Astrocyte of the cerebellum (primary cell): ENCODE measurements around the gene VEGFB.

Source experiments
- DNase-seq: peaks from one replicate; pipeline ENCODE4 v3.0.0-alpha.2; 2011; ENCODE audit warnings: low read depth
- H3K4me3 ChIP-seq: 2 replicates; pipeline ENCODE4 v1.5.1; 2011; ENCODE audit warnings: mild to moderate bottlenecking, low read depth, low read length, moderate library complexity
- in situ Hi-C: cut with HindIII; loops from 2 replicates; pipeline ENCODE4 v1.10.0; 2017; ENCODE audit warnings: low sequenced_read_pairs
- TF ChIP-seq, protein P1 (sequence below): IDR thresholded peaks from 2 replicates; pipeline ENCODE4 v1.5.1; 2012; ENCODE audit warnings: low read length, low read depth, moderate library complexity, mild to moderate bottlenecking; ENCODE audit errors: missing control alignments

The VEGFB gene

GRCh38 chr11:64230171-64230984 is 4.0 kb upstream of the VEGFB start, which contains the start of gene DNAJC4:
DNAJC4 (plus strand) TSS chr11:64230548; CDS start chr11:64230855, 307 bp downstream.
- in situ Hi-C loops = no loop called here
- TF ChIP-seq, protein P1, sequence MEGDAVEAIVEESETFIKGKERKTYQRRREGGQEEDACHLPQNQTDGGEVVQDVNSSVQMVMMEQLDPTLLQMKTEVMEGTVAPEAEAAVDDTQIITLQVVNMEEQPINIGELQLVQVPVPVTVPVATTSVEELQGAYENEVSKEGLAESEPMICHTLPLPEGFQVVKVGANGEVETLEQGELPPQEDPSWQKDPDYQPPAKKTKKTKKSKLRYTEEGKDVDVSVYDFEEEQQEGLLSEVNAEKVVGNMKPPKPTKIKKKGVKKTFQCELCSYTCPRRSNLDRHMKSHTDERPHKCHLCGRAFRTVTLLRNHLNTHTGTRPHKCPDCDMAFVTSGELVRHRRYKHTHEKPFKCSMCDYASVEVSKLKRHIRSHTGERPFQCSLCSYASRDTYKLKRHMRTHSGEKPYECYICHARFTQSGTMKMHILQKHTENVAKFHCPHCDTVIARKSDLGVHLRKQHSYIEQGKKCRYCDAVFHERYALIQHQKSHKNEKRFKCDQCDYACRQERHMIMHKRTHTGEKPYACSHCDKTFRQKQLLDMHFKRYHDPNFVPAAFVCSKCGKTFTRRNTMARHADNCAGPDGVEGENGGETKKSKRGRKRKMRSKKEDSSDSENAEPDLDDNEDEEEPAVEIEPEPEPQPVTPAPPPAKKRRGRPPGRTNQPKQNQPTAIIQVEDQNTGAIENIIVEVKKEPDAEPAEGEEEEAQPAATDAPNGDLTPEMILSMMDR = no peak
- DNase-seq = peak; percentile 74
- H3K4me3 ChIP-seq = peak within 1 kb of the TSS; percentile 70

DNA sequence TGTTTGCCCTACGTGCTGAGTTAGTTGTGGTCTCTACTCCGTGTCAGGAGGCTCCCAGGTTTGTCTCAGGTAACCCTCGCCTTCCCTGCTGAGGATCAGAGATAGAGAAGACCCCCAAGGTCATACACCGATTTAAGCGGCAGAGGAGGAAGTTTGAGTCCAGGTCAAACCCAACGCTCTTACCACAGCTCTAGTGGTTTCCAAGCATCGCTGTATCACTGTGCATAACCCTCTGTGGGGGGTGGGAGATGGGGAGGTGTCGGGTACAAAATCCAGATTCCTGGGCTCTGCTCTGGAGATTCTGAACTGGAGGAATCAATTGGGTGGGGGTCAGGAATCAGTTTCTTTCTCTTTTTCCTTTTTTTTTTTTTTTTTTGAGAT is 3.4 kb upstream of the VEGFB start:
- TF ChIP-seq, protein P1 = no peak
- no peak for DNase-seq
- peak overlapping the region; percentile 70 for H3K4me3 ChIP-seq
- in situ Hi-C loops = no loop called here

GRCh38 chr11:64231546-64231945 is 2.8 kb upstream of the VEGFB start:
- no peak overlapping the region for H3K4me3 ChIP-seq
- TF ChIP-seq, protein P1 = no peak
- in situ Hi-C loops = no loop called here
- DNase-seq = no peak

- TF ChIP-seq, protein P1 = no peak
- in situ Hi-C loops = no loop called here
- no peak for DNase-seq
- no peak overlapping the region for H3K4me3 ChIP-seq
These were observed 2.0 kb upstream of the VEGFB start for GRCh38 chr11:64232182-64232966.

- in situ Hi-C loops = no loop called here
- TF ChIP-seq, protein P1 = no peak
- no peak for DNase-seq
- no peak overlapping the region for H3K4me3 ChIP-seq
These were observed 1.4 kb upstream of the VEGFB start for GRCh38 chr11:64232967-64233315.

DNA sequence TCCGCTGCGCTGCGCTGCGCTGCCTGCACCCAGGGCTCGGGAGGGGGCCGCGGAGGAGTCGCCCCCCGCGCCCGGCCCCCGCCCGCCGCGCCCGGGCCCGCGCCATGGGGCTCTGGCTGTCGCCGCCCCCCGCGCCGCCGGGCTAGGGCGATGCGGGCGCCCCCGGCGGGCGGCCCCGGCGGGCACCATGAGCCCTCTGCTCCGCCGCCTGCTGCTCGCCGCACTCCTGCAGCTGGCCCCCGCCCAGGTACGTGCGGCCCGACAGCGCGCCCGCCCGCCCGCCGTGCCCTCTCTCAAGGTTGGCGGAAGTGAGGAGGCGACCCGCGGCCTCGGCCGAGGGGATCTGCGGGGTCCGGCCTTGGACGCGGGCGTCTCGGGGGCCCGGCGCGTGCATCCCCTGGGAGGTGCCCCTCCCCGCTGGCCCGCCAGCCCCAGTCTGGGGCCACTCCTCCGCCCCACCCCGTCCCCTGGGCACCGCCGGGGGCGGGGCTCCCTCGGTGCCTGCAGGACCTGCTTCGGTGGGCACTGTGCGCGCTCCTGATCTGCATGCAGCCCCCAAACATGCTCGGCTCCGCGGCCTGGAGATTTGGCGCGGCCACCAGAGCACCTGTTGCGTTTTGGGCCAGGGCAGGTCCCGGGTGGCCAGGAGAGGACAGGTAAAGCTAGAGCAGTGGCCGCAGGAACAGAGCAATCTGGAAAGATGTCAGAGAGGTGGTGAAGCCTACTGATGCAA is 429 bp downstream of the VEGFB start:
- peak overlapping the region; percentile 61 for H3K4me3 ChIP-seq
- TF ChIP-seq, protein P1 = no peak
- in situ Hi-C loops = no loop called here
- DNase-seq = no peak
